ACC112 (cell line): Measurements from ENCODE around the gene MEGF11.

Experiments
- H2AFZ ChIP-seq: fragments of 200-600 bp; sonication (generic); one replicate; pipeline ENCODE4 v1.6.0; 2017; ENCODE audit warnings: antibody characterized with exemption, low read length; ENCODE audit not compliant: unreplicated experiment
- H3K27ac ChIP-seq: fragments of 200-600 bp; sonication (generic); 2 replicates; pipeline ENCODE4 v1.5.1; 2014; ENCODE audit warnings: low read depth, mild to moderate bottlenecking, antibody characterized with exemption, low read length, moderate library complexity
- H3K27me3 ChIP-seq: fragments of 200-600 bp; sonication (generic); 2 replicates; pipeline ENCODE4 v1.6.1; 2014; ENCODE audit warnings: mild to moderate bottlenecking, antibody characterized with exemption, low read length, moderate library complexity, mixed read lengths; ENCODE audit not compliant: insufficient read depth
- H3K36me3 ChIP-seq: fragments of 200-600 bp; sonication (generic); 2 replicates; pipeline ENCODE4 v1.6.1; 2016; ENCODE audit warnings: mild to moderate bottlenecking, antibody characterized with exemption, low read length, moderate library complexity, mixed read lengths; ENCODE audit not compliant: insufficient read depth
- H3K4me1 ChIP-seq: fragments of 200-600 bp; sonication (generic); one replicate; pipeline ENCODE4 v1.6.1; 2016; ENCODE audit warnings: low read length, mixed read lengths; ENCODE audit not compliant: insufficient read depth, unreplicated experiment, control insufficient read depth
- H3K4me3 ChIP-seq: fragments of 200-600 bp; sonication (generic); 2 replicates; pipeline ENCODE4 v1.5.1; 2014; ENCODE audit warnings: mild to moderate bottlenecking, low read depth, low read length
- H3K79me2 ChIP-seq: fragments of 200-600 bp; sonication (generic); one replicate; pipeline ENCODE4 v1.6.0; 2016; ENCODE audit warnings: low read length; ENCODE audit not compliant: control insufficient read depth, unreplicated experiment, insufficient read depth

Gene MEGF11

GRCh38 chr15:66154581-66154980 lies 99.0 kb downstream of the MEGF11 start:
- Histone ChIP-seq H3K36me3 (no peaks in the 10 kb centered on the region), H3K79me2 (no peaks in the 10 kb centered on the region), H3K27me3 (peaks cover 97% of the 10 kb centered on the region), H3K4me1 (no peaks in the 10 kb centered on the region), H2AFZ (no peak overlapping the region), H3K27ac (no peak overlapping the region), H3K4me3 (no peak overlapping the region)

- Histone ChIP-seq H3K27ac (no peak overlapping the region), H3K4me3 (no peak overlapping the region), H2AFZ (no peak overlapping the region), H3K36me3 (no peaks in the 10 kb centered on the region), H3K79me2 (no peaks in the 10 kb centered on the region), H3K27me3 (peaks cover 97% of the 10 kb centered on the region), H3K4me1 (no peaks in the 10 kb centered on the region)
Measured at GRCh38 chr15:66153549-66154415, 99.8 kb downstream of the MEGF11 start.

GRCh38 chr15:66152650-66153049 lies 100.9 kb downstream of the MEGF11 start:
- peaks cover 97% of the 10 kb centered on the region for H3K27me3 ChIP-seq
- H3K36me3 ChIP-seq = no peaks in the 10 kb centered on the region
- H3K4me1 ChIP-seq = no peaks in the 10 kb centered on the region
- H2AFZ ChIP-seq = no peak overlapping the region
- H3K79me2 ChIP-seq = no peaks in the 10 kb centered on the region
- no peak overlapping the region for H3K27ac ChIP-seq
- no peak overlapping the region for H3K4me3 ChIP-seq

GRCh38 chr15:66151809-66152208 lies 101.7 kb downstream of the MEGF11 start:
- H3K36me3 ChIP-seq = no peaks in the 10 kb centered on the region
- peaks cover 96% of the 10 kb centered on the region for H3K27me3 ChIP-seq
- H3K27ac ChIP-seq = no peak overlapping the region
- H2AFZ ChIP-seq = no peak overlapping the region
- no peaks in the 10 kb centered on the region for H3K4me1 ChIP-seq
- no peaks in the 10 kb centered on the region for H3K79me2 ChIP-seq
- H3K4me3 ChIP-seq = no peak overlapping the region

- H3K27me3 ChIP-seq = peaks cover 93% of the 10 kb centered on the region
- no peak overlapping the region for H2AFZ ChIP-seq
- H3K4me1 ChIP-seq = no peaks in the 10 kb centered on the region
- no peaks in the 10 kb centered on the region for H3K79me2 ChIP-seq
- no peak overlapping the region for H3K27ac ChIP-seq
- H3K4me3 ChIP-seq = no peak overlapping the region
- H3K36me3 ChIP-seq = no peaks in the 10 kb centered on the region
Measured at GRCh38 chr15:66149871-66150270, 103.7 kb downstream of the MEGF11 start.

- no peaks in the 10 kb centered on the region for H3K79me2 ChIP-seq
- no peaks in the 10 kb centered on the region for H3K4me1 ChIP-seq
- no peak overlapping the region for H3K27ac ChIP-seq
- peaks cover 92% of the 10 kb centered on the region for H3K27me3 ChIP-seq
- no peaks in the 10 kb centered on the region for H3K36me3 ChIP-seq
- no peak overlapping the region for H3K4me3 ChIP-seq
- no peak overlapping the region for H2AFZ ChIP-seq
Measured at GRCh38 chr15:66148187-66148586, 105.4 kb downstream of the MEGF11 start.

- Histone ChIP-seq H3K4me1 (no peaks in the 10 kb centered on the region), H3K4me3 (no peak overlapping the region), H3K27me3 (peaks cover 89% of the 10 kb centered on the region), H3K79me2 (no peaks in the 10 kb centered on the region), H2AFZ (no peak overlapping the region), H3K36me3 (no peaks in the 10 kb centered on the region), H3K27ac (no peak overlapping the region)
Measured at GRCh38 chr15:66147440-66147839, 106.1 kb downstream of the MEGF11 start.

GRCh38 chr15:66145726-66146182 lies 107.8 kb downstream of the MEGF11 start:
- Histone ChIP-seq H3K27ac (no peak overlapping the region), H3K27me3 (peaks cover 86% of the 10 kb centered on the region), H3K4me3 (no peak overlapping the region)

GRCh38 chr15:66144978-66145725 lies 108.4 kb downstream of the MEGF11 start:
- Histone ChIP-seq H3K27ac (no peak overlapping the region), H2AFZ (no peak overlapping the region), H3K79me2 (no peaks in the 10 kb centered on the region), H3K4me1 (no peaks in the 10 kb centered on the region), H3K36me3 (no peaks in the 10 kb centered on the region), H3K27me3 (peaks cover 84% of the 10 kb centered on the region), H3K4me3 (no peak overlapping the region)

More at GRCh38 chr15:66145726-66146182, 107.8 kb downstream of the MEGF11 start:
- Histone ChIP-seq H2AFZ (no peak overlapping the region), H3K79me2 (no peaks in the 10 kb centered on the region), H3K4me1 (no peaks in the 10 kb centered on the region), H3K36me3 (no peaks in the 10 kb centered on the region)

- H3K27me3 ChIP-seq = peaks cover 77% of the 10 kb centered on the region
- no peaks in the 10 kb centered on the region for H3K79me2 ChIP-seq
- no peaks in the 10 kb centered on the region for H3K36me3 ChIP-seq
- no peak overlapping the region for H3K4me3 ChIP-seq
- no peak overlapping the region for H2AFZ ChIP-seq
- no peaks in the 10 kb centered on the region for H3K4me1 ChIP-seq
- no peak overlapping the region for H3K27ac ChIP-seq
Measured at GRCh38 chr15:66142285-66142684, 111.3 kb downstream of the MEGF11 start.
